Left ventricle myocardium inferior (tissue), 1 donor: ENCODE measurements around the gene TSPAN32. TPM values are rescaled to one million over a fixed set of nuclear protein-coding genes. Genes with fewer than 3 reads are reported as not detected.

Experiments
- DNase-seq: peaks from one replicate; pipeline ENCODE4 v3.0.0-alpha.2; 2020
- H3K27ac ChIP-seq: fragments of 200-600 bp; replicated peaks from 2 replicates; pipeline ENCODE4 v1.8.0; 2021
- H3K27me3 ChIP-seq: fragments of 200-600 bp; 2 replicates; pipeline ENCODE4 v1.8.0; 2021; ENCODE audit warnings: low read depth
- H3K36me3 ChIP-seq: fragments of 200-600 bp; 2 replicates; pipeline ENCODE4 v1.8.0; 2021
- H3K4me1 ChIP-seq: fragments of 200-600 bp; 2 replicates; pipeline ENCODE4 v1.8.0; 2021
- H3K4me3 ChIP-seq: fragments of 200-600 bp; 2 replicates; pipeline ENCODE4 v1.8.0; 2021; ENCODE audit warnings: mild to moderate bottlenecking, moderate library complexity
- H3K9me3 ChIP-seq: fragments of 200-600 bp; replicated peaks from 2 replicates; pipeline ENCODE4 v1.8.0; 2021
- intact Hi-C: fragments of 100-400 bp; cut with micrococcal nuclease; formaldehyde crosslinking; loops from one replicate; pipeline ENCODE4 v1.11.0; 2022
- total RNA-seq: library from RNA; stranded (reverse); fragmentation: NEBNext Ultra II Directional; extraction: Animal tissue kit (Norgen Biotek cat#: 25700); gene quantifications from one replicate; pipeline ENCODE4 v1.2.1, GENCODE V29; 2021
- TF ChIP-seq, protein P1 (sequence below): fragments of 200-600 bp; IDR thresholded peaks from 2 replicates; pipeline ENCODE4 v1.8.0; 2021; ENCODE audit warnings: antibody characterized with exemption, mild to moderate bottlenecking, borderline replicate concordance
- donor health status: DM: no; HTN: yes; CAD: no; lungs with severe emphysema.

The TSPAN32 gene
- total RNA-seq, 1 donor from 2014 or later = 27.1 TPM

DNA sequence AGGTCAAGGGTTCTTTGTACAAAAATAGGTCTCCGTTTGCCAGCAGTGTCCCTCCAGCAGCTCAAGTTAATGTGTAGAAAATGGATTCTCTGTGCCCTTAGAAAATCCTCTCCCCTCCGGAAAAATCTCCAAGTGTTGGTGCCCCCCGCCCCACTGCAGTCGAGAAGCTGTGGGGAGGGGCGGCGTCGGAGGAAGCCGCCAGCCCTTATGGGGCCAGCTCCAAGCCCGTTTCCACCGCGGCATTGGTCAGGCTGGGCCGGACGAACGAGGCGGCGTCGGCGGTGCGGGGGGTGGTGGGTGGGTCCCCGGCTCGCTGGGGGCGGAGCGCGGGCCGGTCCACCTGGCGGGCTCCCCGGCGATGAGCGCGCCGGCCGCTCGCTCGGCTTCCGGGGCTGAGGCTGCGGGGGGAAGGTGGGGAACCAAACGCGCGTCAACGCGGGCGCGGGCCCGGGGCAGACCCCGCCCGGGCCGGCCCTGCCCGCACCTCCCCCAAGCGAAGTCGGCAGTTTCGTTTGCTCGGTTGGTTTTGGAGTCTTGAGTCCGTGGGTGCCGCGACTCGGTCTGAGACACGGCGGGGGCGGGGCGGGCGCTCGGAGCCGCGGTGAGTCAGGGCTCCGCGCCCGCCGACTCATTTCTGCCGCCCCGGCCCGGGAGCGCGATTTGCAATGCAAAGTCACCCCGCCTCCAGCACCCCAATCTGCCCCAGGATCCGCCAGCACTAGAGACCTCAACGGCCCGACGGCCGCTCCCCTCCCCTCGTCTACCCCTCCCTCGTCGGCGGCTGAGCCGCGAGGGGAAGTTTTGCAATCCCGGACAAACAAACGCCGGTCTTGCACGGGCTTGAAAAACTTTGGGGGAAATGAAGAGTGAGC lies 32.8 kb upstream of the TSPAN32 start:
- peak; percentile 51 for DNase-seq
- Histone ChIP-seq H3K27me3 (peaks cover 77% of the 10 kb centered on the region), H3K4me3 (peak overlapping the region; percentile 64), H3K4me1 (peaks cover 27% of the 10 kb centered on the region), H3K9me3 (no peaks in the 10 kb centered on the region), H3K36me3 (no peaks in the 10 kb centered on the region), H3K27ac (peak overlapping the region; percentile 33)
- intact Hi-C loops = no loop called here
- TF ChIP-seq, protein P1, sequence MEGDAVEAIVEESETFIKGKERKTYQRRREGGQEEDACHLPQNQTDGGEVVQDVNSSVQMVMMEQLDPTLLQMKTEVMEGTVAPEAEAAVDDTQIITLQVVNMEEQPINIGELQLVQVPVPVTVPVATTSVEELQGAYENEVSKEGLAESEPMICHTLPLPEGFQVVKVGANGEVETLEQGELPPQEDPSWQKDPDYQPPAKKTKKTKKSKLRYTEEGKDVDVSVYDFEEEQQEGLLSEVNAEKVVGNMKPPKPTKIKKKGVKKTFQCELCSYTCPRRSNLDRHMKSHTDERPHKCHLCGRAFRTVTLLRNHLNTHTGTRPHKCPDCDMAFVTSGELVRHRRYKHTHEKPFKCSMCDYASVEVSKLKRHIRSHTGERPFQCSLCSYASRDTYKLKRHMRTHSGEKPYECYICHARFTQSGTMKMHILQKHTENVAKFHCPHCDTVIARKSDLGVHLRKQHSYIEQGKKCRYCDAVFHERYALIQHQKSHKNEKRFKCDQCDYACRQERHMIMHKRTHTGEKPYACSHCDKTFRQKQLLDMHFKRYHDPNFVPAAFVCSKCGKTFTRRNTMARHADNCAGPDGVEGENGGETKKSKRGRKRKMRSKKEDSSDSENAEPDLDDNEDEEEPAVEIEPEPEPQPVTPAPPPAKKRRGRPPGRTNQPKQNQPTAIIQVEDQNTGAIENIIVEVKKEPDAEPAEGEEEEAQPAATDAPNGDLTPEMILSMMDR = no peak

DNA sequence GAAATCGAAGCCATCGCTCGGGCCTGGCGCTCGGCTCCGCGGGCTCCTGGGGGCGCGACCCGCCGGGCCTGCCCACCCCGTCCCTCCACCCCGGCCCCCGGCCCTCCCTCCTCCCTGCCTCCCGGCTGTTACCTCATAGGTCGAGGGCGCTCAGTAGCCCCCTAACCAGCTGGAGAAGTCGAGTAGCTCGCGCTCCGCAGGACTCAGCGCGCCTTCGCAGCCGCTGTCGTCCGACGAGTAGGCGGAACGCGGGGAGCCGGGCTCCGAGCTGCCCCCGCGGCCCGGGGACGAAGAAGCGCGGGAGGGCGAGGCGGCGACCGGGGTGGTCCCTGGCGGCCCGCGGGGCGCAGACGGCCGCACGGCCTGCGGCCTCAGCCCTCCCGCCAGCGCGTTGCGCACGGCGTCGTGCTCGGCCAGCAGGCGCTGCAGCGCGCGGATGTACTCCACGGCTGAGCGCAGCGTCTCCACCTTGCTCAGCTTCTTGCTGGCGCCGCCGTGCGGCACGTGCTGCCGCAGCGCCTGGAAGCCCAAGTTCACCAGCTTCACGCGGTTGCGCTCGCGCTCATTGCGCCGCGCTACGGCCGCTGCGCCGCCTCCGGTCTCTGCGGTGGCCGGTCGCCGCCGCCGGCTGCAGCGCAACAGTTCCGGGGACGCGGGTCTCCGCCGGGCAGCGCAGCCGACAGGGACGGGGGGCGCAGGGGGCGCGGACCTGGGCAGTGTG lies 32.1 kb upstream of the TSPAN32 start:
- DNase-seq = no peak
- Histone ChIP-seq H3K9me3 (no peaks in the 10 kb centered on the region), H3K27me3 (peaks cover 85% of the 10 kb centered on the region), H3K27ac (peak overlapping the region; percentile 33), H3K36me3 (no peaks in the 10 kb centered on the region), H3K4me1 (peaks cover 27% of the 10 kb centered on the region), H3K4me3 (peak overlapping the region; percentile 64)
- intact Hi-C loops = no loop called here
- TF ChIP-seq, protein P1 = no peak

DNA sequence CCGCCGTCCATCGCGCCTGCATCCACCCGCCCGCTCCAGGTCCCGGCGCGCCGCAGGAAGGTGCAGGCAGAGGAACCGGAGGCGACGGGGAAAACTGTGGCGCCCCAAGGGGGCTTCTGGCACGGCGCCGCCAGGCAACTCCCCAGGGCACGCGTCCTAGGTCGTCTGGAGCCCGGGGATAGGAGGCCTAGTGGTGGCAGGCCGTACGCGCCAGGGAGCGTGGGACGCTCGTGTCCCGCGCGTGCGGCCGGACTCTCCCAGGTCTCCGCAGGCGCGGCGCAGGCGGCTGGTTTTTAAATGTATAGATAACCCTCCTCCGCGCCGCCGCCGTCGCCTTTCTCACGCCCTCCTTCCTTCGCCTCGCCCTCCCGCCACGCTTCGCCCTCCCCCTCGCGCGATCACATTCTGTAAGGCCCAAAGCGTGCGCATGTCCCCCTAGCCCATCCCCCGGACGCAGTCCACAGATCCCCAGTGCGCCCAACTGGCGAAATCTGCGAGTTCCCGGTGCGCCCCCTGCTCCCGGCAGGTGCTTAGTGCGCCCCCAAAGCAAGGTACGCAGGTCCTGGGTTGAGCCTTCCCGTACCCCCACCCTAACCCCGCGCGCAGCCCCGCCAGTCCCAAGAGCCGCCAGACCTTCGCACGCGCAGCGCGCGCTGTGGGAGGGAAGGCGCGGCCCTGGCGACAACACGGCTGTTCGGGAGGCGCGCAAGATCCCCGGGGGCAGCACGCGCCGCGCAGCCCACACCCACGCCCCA lies 31.3 kb upstream of the TSPAN32 start, which contains the start of gene ASCL2:
Gene ASCL2 (minus strand): TSS at position 267 of the 755 bp plus-strand sequence. CDS start 256 bp downstream, at position 11.
- Histone ChIP-seq H3K27me3 (peaks cover 93% of the 10 kb centered on the region), H3K27ac (peak within 1 kb of the TSS; percentile 33), H3K4me3 (peak within 1 kb of the TSS; percentile 64), H3K4me1 (peaks cover 27% of the 10 kb centered on the region), H3K36me3 (no peaks in the 10 kb centered on the region), H3K9me3 (no peaks in the 10 kb centered on the region)
- no peak for DNase-seq
- TF ChIP-seq, protein P1 = no peak
- intact Hi-C loops = no loop called here

DNA sequence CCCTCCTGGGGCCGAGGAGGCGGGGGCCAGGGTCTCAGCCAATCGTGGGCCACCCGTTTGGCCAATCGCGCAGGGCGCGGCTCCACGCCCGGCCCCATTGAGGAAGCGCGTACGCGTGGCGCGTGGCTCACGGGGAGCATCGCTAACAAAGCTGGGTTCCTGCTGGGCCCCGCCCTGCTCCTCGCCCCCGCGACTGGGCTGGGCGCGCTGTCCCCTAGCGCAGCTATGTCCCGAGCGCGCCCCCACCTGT lies 30.8 kb upstream of the TSPAN32 start:
- no peaks in the 10 kb centered on the region for H3K36me3 ChIP-seq
- TF ChIP-seq, protein P1 = no peak
- H3K9me3 ChIP-seq = no peaks in the 10 kb centered on the region
- intact Hi-C loops = no loop called here
- peaks cover 27% of the 10 kb centered on the region for H3K4me1 ChIP-seq
- peak; percentile 42 for DNase-seq
- H3K4me3 ChIP-seq = peak overlapping the region; percentile 64
- peaks cover 94% of the 10 kb centered on the region for H3K27me3 ChIP-seq
- H3K27ac ChIP-seq = no peak overlapping the region
